ENCODE measurements around the gene PRSS35.
"Not testable (repeated sequence)": the region's sequence is repeated elsewhere in the genome, so short reads cannot be mapped to it uniquely, and the experiment has no call there.

PRSS35 gene, protein sequence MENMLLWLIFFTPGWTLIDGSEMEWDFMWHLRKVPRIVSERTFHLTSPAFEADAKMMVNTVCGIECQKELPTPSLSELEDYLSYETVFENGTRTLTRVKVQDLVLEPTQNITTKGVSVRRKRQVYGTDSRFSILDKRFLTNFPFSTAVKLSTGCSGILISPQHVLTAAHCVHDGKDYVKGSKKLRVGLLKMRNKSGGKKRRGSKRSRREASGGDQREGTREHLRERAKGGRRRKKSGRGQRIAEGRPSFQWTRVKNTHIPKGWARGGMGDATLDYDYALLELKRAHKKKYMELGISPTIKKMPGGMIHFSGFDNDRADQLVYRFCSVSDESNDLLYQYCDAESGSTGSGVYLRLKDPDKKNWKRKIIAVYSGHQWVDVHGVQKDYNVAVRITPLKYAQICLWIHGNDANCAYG

GRCh38 chr6:83511901-83512681, at the start of gene PRSS35:
TSS of gene PRSS35 (plus strand) at chr6:83512534. CDS start at chr6:83523442, 10,908 bp downstream.
- DNase-seq (ENCODE audit: extremely low spot score, insufficient read length, low read depth) (no peak), FAIRE-seq (no peak)

DNA sequence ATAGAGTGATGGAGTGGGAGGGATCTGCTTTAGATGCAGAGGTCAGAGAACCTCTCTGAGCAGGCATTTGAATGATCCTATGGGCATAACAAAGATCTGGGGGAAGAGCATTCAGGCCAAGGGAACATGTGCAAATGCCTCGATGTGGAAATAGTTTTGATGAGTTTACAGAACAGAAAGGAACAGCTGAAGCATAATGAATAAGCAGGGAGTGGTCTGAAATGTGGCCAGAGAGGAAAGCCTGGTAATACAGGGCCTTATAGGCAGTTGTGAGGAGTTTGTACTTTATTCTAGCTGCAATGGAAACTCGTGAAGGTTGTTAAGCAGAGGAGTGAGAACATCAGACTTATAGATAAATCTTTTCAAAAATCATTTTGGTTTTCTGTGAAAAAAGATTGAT, 48.4 kb upstream of the PRSS35 start:
- DNase-seq (ENCODE audit: extremely low spot score, insufficient read length, low read depth) (no peak), FAIRE-seq (no peak)

DNA sequence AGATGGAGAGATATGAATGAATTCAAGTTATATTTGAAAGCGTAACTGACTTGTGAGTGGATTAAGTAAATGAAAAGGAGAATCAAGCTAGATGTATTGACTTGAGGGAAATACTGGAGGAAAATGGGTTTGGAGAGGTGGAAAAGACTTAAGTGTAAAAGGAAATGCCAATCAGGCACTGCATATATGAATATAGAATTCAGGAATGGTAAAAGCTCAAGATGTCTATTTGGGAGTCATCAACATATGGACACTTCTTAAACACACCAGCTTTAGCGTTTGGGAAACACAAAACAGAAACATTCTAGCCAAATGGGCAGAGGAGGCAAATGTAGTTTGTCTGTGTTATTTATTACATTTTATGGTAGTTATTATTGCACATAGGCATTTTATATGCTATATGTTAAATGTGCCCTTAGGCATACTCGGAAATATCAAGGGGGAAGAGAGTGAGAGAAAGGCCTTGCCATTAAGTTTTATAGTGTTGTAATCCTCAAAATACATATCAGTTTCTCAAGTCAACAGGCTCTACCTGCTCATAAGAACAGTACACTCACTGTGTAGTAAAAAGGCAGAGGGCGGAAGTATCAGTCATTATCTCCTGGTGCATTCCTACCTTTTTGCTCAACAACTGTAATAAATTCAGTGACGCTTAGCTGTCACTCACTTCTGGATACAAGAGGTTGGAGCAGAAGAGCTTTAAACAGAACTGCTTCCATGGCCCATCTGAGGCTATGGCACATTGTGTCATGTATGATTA, 47.8 kb upstream of the PRSS35 start:
- no peak for DNase-seq (ENCODE audit: extremely low spot score, insufficient read length, low read depth)
- FAIRE-seq, result no peak

DNA sequence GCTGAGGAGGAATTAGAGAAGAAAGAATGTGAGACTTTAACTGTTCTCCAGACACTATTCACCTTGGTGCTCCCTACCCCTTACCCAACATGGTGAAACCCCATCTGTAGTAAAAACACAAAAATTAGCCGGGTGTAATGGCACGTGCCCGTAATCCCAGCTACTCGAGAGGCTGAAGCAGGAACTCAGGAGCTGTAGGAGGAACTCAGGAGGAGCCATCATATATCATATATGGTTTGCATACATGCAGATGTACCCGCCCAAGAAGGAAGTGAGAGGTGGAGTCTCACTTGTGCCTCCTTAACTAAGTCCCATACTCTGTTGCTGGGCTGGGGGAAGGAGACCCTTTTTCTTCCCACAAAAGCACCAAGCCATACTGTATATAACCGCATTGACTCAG, 46.0 kb upstream of the PRSS35 start:
- DNase-seq (ENCODE audit: extremely low spot score, insufficient read length, low read depth), result no peak
- no peak for FAIRE-seq

DNA sequence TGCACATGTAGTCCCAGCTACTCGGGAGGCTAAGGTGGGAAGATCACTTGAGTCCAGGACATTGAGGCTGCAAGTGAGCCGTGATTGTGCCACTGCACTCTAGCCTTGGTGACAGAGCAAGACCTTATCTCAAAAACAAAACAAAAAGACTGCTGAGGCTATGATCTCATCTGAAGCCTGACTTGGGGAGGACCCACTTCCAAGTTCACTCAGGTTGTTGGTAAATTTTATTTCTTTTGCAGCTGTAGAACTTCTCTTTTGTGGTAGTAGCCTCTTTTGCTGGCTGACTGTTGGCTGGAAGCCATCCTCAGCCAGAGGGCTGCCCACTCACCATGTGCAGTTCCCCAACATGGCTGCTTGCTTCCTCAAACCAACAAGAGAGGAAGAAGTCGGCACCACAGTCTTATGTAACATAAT, 44.7 kb upstream of the PRSS35 start:
- no peak for DNase-seq (ENCODE audit: extremely low spot score, insufficient read length, low read depth)
- no peak for FAIRE-seq

DNA sequence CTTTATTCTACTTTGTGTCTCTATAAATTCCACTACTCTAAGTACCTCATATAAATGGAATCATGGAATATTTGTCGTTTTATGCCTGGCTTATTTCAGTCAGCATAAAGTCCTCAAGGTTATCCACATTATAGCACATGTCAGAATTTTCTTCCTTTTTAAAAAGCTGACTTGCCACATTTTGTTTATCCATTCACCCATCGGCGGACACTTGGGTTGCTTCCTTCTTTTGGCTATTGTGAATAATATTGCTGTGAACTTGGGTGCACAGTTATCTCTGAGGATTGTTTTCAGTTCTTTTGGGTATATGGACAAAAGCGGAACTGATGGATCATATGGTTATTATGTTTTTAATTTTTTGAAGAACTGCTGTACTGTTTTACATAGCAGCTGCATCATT, 42.3 kb upstream of the PRSS35 start:
- DNase-seq (ENCODE audit: extremely low spot score, insufficient read length, low read depth) (no peak), FAIRE-seq (no peak)

GRCh38 chr6:83470587-83470986, 41.7 kb upstream of the PRSS35 start:
- FAIRE-seq, result no peak

GRCh38 chr6:83472767-83473166, 39.6 kb upstream of the PRSS35 start:
- DNase-seq (ENCODE audit: extremely low spot score, insufficient read length, low read depth), result no peak
- no peak for FAIRE-seq

More at GRCh38 chr6:83470587-83470986, 41.7 kb upstream of the PRSS35 start:
- DNase-seq (ENCODE audit: extremely low spot score, insufficient read length, low read depth), result no peak

GRCh38 chr6:83474309-83474708, 38.0 kb upstream of the PRSS35 start:
- DNase-seq (ENCODE audit: extremely low spot score, insufficient read length, low read depth) (no peak), FAIRE-seq (no peak)

GRCh38 chr6:83476971-83477370, 35.4 kb upstream of the PRSS35 start:
- no peak for FAIRE-seq

DNA sequence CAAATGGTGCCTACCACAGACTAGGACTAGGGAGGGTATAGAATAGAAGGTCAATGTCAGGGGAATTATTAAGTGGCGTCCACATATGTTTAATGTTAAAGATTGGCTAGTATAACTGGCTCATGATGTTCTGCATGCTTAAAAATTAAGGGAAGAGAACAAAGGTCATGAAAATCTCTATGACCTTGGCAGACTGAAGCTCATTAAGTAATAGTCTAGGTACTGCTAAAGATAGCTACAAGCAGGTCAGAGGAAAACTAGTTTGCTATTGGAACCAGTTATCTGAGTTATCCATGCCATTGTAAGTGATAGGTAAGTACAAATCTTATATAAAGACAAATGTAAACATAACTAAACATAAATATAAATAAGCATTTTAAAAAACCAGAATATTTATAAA, 32.9 kb upstream of the PRSS35 start:
- DNase-seq (ENCODE audit: extremely low spot score, insufficient read length, low read depth), result no peak
- no peak for FAIRE-seq

More at GRCh38 chr6:83476971-83477370, 35.4 kb upstream of the PRSS35 start:
- DNase-seq (ENCODE audit: extremely low spot score, insufficient read length, low read depth), result no peak

DNA sequence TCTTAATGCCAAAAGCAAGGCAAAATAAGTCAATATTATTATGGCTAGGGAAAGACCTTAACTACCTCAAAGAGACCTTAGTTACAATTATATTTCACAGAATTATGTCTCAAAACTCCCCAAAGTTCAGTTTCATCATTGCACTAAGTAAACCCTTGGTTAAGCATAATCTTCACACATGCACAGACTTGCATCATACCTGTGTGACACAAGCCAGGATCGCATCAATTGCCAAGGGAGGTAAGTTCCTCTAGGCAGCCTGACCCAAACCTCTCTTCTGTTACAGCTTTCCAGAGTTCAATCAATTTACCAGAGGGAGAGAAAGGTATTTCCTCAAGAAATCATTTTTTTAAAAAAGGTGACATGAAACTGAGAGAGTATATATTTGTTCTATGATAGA, 31.9 kb upstream of the PRSS35 start:
- no peak for DNase-seq (ENCODE audit: extremely low spot score, insufficient read length, low read depth)
- no peak for FAIRE-seq

DNA sequence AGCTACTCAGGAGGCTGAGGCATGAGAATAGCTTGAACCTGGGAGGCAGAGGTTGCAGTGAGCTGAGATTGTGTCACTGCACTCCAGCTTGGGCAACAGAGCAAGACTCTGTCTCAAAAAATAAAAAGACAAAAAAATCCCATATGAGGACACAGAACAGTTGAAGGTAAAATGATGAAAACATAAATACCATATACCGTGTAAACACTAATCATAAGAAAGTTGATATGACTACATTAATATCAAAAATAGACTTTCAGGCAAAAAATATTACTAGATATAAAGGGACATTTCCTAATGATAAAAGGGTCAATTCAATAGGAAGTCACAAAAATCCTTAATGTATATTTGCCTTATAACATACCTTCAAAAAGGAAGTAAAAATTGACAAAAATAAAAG, 30.4 kb upstream of the PRSS35 start:
- not testable (repeated sequence) for DNase-seq (ENCODE audit: extremely low spot score, insufficient read length, low read depth); FAIRE-seq

DNA sequence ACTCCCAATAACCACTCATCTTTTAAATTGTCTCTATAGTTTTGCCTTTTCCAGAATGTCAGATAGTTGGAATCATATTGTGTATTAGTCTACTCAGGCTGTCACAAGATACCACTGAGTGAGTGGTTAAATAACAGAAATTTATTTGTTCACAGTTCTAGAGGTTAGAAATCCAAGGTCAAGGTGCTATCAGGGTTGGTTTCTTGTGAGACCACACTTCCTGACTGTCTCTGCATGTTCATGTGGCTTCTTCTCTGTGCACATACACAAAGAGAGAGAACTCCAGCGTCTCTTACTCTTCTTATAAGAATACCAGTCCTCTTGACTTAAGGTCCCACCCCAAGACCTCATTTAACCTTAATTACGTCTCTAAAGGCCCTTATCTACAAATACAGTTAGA, 23.9 kb upstream of the PRSS35 start:
- DNase-seq (ENCODE audit: extremely low spot score, insufficient read length, low read depth), result no peak
- FAIRE-seq, result no peak

GRCh38 chr6:83488861-83489260, 23.5 kb upstream of the PRSS35 start:
- no peak for FAIRE-seq
- DNase-seq (ENCODE audit: extremely low spot score, insufficient read length, low read depth), result no peak

DNA sequence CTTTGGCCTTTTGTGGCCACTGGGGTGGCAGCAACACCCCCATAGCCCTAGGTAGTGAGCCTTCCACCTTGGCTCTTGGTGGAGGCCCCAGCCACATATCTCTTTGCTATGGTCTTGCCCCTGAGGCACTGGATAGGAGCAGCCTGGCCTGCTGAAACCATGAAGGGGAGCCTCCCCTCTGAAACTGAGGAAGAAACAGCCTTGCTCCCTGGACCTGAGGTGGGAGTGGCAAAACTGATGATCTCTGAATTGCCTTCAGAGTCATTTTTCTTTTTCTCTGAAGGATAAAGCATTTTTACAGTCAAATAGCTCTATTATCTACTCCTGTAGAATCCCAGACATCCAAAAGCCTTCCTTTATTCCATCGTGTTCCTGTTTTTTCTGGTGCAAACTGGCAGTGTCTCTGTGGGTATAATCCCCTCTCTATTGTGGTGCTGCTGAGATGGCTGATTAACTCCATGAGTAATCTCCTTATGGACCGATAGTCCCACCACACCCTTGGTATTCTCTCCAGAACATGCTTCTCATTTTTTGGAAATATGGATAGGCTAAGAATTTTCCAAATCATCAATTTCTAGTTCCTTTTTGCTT, 22.0 kb upstream of the PRSS35 start:
- FAIRE-seq, result no peak

DNA sequence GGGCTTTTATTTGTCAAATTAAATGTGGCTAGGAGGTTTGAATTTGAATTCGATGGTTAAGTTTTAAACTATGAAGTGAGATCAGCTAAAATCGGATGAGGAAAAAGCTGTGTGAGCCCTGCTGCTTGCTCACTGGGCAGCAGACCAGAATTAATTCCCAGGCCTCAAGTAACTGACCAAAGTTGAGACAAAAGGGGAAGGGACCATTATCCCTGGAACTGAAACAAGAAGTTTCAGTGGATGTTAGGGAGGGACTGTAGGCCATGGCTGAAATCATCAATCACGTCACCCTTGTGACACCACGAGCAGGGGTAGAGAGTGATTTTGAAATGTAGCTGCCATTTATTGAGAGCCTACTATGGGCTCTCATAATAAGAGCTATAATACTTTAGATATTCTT, 7.0 kb upstream of the PRSS35 start:
- no peak for FAIRE-seq

More for the DNA sequence above, 22.0 kb upstream of the PRSS35 start:
- no peak for DNase-seq (ENCODE audit: extremely low spot score, insufficient read length, low read depth)

DNA sequence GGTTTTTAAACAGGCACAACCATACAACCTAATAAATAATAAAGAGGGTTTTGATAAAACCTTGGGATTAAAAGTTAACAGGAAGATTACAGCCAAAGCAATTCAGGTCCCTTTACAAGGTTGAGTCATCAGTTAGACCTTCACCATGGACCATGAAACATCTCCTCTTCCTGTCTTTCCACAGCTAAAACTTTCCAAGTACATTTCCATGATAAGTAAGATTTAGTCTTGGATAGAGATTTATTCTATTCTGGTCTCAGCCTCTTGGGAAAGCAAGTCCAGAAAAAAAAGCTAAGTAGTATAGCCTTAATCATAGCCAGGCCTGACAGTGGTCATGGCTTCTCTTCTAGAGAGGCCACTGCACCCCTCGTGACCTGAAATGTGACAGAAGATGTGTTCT, 2.9 kb upstream of the PRSS35 start:
- DNase-seq (ENCODE audit: extremely low spot score, insufficient read length, low read depth) (no peak), FAIRE-seq (no peak)

More for the DNA sequence above, 7.0 kb upstream of the PRSS35 start:
- no peak for DNase-seq (ENCODE audit: extremely low spot score, insufficient read length, low read depth)

DNA sequence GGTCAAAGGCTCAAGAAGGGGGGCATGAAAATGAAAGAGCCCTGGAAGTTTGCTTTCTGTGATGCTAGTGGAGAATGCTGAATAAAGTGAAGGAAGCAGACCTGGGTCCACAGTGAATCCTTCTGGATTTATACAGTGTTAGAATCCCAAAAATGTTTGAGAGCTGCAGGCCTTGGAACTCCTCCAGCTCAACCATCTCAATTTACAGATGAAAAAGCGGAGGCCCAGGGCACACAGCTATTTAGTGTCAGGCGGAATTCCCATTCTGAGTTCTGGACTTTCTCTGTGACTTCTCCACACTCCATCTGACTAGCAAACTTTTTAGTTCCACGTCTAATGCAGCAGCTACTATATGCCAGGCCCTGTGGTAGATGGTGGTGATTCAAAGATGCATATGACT, 1.5 kb upstream of the PRSS35 start:
- no peak for FAIRE-seq
- DNase-seq (ENCODE audit: extremely low spot score, insufficient read length, low read depth), result no peak

- FAIRE-seq, result no peak
- DNase-seq (ENCODE audit: extremely low spot score, insufficient read length, low read depth), result no peak
Measured at GRCh38 chr6:83511266-83511665, 1.1 kb upstream of the PRSS35 start.

Data from GM18507 (cell line).